NCI-H1694 treated with DMSO at 0.1 percent for 48 hours (cell line): Measurements from ENCODE around the gene OAS3.
"Not testable (repeated sequence)": the region's sequence is repeated elsewhere in the genome, so short reads cannot be mapped to it uniquely, and the experiment has no call there.

Experiments used
- DNase-seq: peaks from one replicate; lab custom pipeline; 2025; lab: John Stamatoyannopoulos, UW

The OAS3 gene

GRCh38 chr12:112986291-112986800 is 48.1 kb downstream of the OAS3 start:
- no peak for DNase-seq

DNA sequence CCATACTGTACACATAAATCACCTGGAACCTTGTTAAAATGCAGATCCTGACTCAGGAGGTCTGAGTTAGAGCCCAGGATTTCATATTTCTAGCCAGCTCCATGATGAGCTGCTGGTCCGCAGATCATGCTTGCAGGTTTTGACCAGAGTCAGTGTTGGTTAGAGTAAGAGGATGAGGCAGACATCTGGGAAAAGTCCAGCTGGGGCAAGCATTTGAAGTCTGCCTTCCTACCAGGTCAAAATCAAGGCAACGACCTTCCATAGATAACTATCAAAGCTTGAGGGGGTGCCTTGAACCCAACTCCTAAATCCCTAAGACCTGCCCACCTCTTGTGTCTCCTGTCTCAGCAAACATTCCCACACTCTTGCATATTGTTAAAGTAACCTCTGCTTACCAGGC is 49.3 kb downstream of the OAS3 start:
- DNase-seq, result no peak

DNA sequence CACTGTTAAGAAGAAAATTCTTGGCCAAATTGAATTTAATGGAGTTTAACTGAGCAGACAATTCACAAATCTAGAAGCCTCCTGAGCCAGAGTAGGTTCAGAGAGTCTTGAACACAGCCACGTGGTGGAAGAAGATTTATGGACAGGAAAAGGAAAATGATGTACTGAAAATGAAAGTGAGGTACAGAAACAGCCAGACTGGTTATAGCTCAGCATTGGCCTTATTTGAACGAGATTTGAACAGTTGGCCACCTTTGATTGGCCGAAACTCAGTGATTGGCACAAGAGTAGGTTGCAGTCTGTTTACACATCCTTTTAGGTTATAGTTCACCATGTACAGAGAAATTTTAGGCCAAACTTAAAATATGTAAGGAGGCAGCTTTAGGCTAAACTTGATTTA is 50.0 kb downstream of the OAS3 start:
- DNase-seq, result no peak

GRCh38 chr12:112988823-112989385 is 50.6 kb downstream of the OAS3 start:
- not testable (repeated sequence) for DNase-seq

DNA sequence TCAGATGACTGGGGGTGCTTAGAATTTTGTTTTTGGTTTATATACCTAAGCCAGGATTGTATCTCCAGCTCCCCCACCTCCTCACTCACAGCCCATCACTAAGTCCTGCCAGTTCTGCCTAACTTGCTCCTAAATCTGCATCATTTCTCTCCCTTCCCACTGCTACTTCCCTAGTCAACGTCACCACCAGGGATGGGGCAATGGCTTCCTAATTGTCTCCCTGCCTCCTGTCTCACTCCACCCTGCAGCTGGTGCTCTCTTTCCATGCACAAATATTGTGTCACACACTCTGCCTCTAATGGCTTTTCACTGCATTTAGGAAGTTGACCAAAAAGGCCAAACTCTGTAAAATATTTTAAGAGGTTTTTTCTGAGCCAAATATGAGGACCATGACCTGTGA is 51.5 kb downstream of the OAS3 start:
- no peak for DNase-seq

DNA sequence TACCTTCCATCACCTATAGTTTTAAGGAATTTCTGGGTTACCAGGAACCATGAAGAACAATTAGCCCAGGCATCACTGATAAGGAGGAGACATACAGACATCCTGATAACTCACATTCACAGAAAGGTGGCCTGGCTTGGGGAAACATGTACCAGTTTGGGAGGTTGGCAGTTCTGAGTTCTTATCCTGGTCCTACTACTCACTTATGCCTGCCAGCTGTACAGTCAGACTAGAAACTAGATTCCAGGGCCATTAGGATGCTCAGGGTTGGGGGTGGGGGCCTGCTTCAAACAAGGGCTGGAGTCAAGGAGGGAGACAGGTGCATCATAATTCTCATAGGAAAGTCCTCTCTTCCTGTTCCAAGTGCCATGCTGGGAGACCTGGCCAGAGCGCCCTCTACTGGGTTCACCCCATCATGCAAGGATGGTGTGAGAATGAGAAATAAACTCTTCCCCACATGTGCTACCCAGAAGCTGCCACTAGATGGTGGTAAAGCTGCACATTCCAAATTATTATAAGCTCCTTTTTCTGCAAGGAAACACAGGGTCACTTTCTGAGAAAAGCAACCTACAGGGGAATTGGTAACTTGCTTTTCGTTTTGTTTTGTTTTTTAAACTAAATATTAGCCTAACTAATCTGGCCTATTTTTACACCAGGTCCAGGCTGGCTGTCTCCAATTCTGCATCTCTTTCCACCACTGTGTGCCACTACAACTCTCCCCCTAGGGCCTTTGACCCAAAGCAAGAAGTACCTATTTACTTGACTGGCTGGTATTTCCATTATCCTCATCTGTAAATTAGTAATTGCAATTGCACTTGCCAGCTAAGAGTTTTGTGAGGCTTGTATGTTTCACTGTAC is 54.5 kb downstream of the OAS3 start:
- DNase-seq, result peak; percentile 100

DNA sequence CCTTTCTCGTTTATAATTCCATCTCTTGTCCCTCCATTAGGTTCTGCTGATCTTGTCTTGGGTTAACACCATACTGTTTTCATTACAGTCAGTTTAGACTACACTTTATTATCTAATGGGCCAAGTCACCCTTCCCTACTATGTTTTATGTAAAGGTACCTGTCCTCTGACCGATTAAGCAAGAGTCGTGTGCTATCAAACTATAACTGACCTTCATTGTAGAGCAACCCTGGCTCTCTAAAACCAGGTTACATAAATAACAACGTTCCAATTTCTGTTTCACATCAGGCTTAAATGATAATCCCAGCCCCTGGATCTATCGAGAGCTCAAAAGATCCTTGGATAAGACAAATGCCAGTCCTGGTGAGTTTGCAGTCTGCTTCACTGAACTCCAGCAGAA is 56.7 kb downstream of the OAS3 start:
- no peak for DNase-seq

GRCh38 chr12:112996501-112996900 is 58.2 kb downstream of the OAS3 start:
- DNase-seq, result no peak

- DNase-seq, result no peak
Measured at GRCh38 chr12:112997506-112997905, 59.2 kb downstream of the OAS3 start.

- DNase-seq, result no peak
Measured at GRCh38 chr12:112998987-112999767, 60.9 kb downstream of the OAS3 start.

GRCh38 chr12:113000433-113000832 is 62.2 kb downstream of the OAS3 start:
- no peak for DNase-seq

DNA sequence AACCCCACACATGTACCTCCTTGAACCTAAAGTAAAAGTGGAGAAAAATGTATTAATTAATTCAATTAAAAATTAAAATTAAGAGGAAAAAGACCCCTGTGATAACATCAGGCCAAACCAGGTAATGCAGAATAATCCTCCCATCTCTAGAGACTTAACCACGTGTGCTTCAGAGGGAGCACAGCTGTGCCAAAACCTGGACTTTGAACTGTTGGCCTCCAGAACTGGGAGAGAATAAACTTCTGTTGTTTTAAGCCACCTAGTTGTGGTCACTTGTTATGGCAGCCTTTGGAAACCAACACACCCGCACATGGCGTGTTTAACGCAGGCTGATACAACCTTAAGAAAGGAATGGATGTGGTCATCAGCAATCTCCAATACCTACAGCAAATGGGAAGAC is 63.9 kb downstream of the OAS3 start:
- no peak for DNase-seq

DNA sequence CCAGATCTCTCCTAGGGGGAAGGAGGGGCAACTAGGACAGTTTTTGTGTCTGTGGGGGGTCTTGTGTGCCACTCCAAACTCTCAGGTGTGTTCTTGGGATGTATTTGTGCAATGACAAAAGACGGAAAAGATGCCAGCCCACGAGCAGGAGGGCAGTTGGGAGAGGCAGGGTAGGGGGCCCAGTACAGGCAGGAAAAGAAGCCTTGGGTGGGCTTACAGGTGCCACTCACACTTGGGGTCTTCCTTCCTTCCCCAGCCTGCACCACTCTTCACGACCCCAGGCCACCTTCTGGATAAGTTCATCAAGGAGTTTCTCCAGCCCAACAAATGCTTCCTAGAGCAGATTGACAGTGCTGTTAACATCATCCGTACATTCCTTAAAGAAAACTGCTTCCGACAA is 64.4 kb downstream of the OAS3 start:
- DNase-seq, result no peak

- no peak for DNase-seq
Measured at GRCh38 chr12:113003636-113004035, 65.4 kb downstream of the OAS3 start.

- DNase-seq, result peak; percentile 24
Measured at GRCh38 chr12:113005762-113006161, 67.5 kb downstream of the OAS3 start.

- DNase-seq, result no peak
Measured at GRCh38 chr12:113006206-113006605, 67.9 kb downstream of the OAS3 start.

GRCh38 chr12:113006641-113007040 is 68.4 kb downstream of the OAS3 start:
- DNase-seq, result no peak

GRCh38 chr12:113007166-113007565 is 68.9 kb downstream of the OAS3 start:
- DNase-seq, result no peak

DNA sequence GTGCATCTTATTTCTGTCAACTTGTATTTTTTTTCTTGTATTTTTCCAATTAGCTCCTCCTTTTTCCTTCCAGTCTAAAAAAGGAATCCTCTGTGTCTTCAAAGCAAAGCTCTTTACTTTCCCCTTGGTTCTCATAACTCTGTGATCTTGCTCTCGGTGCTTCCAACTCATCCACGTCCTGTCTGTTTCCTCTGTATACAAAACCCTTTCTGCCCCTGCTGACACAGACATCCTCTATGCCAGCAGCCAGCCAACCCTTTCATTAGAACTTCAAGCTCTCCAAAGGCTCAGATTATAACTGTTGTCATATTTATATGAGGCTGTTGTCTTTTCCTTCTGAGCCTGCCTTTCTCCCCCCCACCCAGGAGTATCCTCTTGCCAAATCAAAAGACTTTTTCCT is 72.4 kb downstream of the OAS3 start:
- no peak for DNase-seq

GRCh38 chr12:113014565-113014964 is 76.3 kb downstream of the OAS3 start:
- DNase-seq, result no peak

- DNase-seq, result no peak
Measured at GRCh38 chr12:113016796-113017195, 78.5 kb downstream of the OAS3 start.

- no peak for DNase-seq
Measured at GRCh38 chr12:113019025-113019424, 80.8 kb downstream of the OAS3 start.

DNA sequence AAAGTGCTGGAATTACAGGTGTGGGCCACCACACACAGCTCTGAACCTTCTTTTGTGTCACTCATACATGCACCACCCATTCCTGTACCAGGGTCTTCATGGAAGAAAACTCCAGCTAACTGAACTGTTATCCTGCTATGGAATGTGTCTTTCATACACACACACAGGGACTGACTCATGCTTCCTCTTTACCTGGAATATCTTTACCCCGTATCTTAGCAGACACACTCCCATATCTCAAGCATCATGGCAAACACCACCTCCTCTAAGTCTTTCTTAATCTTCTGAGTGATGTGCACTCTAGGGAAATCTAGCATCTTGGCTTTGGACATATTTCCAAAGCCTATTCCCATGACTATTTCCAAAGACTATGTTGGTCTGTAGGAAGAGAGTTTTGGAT is 83.2 kb downstream of the OAS3 start:
- no peak for DNase-seq
